Astrocyte (in vitro differentiated cells and primary cell): Measurements from ENCODE around the gene CPED1.

Experiments used
- EZH2 ChIP-seq: IDR thresholded peaks from 2 replicates; pipeline ENCODE4 v1.6.1; 2012; ENCODE audit warnings: mild to moderate bottlenecking, low read length, inconsistent platforms; ENCODE audit not compliant: insufficient read depth
- TF ChIP-seq, protein P1 (sequence below): IDR thresholded peaks from 2 replicates; pipeline ENCODE4 v1.5.1; 2011; ENCODE audit warnings: low read depth, mild to moderate bottlenecking, inconsistent platforms, low read length, moderate library complexity; ENCODE audit not compliant: insufficient read depth

DNA sequence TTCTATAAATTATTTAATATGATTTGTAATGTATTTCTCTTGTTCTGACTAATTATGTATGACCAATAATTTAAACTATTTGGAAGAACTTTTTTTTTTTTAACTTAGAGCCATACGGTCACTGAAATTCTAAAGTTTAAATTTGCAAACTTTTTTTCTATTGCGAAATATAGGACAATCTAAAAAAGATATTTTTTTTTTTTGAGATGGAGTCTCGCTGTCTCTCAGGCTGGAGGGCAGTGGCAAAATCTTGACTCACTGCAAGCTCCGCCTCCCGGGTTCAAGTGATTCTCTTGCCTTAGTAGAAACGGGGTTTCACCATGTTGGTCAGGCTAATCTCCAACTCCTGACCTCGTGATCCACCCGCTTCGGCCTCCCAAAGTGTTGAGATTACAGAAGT lies 130.5 kb downstream of the CPED1 start:
- TF ChIP-seq, protein P1, sequence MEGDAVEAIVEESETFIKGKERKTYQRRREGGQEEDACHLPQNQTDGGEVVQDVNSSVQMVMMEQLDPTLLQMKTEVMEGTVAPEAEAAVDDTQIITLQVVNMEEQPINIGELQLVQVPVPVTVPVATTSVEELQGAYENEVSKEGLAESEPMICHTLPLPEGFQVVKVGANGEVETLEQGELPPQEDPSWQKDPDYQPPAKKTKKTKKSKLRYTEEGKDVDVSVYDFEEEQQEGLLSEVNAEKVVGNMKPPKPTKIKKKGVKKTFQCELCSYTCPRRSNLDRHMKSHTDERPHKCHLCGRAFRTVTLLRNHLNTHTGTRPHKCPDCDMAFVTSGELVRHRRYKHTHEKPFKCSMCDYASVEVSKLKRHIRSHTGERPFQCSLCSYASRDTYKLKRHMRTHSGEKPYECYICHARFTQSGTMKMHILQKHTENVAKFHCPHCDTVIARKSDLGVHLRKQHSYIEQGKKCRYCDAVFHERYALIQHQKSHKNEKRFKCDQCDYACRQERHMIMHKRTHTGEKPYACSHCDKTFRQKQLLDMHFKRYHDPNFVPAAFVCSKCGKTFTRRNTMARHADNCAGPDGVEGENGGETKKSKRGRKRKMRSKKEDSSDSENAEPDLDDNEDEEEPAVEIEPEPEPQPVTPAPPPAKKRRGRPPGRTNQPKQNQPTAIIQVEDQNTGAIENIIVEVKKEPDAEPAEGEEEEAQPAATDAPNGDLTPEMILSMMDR, result no peak
- TF ChIP-seq EZH2, result no peak
